K562 (cell line): ENCODE measurements around the gene YPEL1. TPM values are rescaled to one million over a fixed set of nuclear protein-coding genes. Genes with fewer than 3 reads are reported as not detected.

ENCODE experiments used
- CHD1 ChIP-seq: fragments of 200-600 bp; sonication (generic); IDR thresholded peaks from one replicate; pipeline ENCODE4 v1.6.1; 2012; ENCODE audit warnings: mild to moderate bottlenecking, moderate library complexity, low read length, inconsistent platforms
- CHD2 ChIP-seq: IDR thresholded peaks from 2 replicates; pipeline ENCODE4 v1.6.1; 2011; ENCODE audit warnings: low read depth, low read length
- CREBBP ChIP-seq: IDR thresholded peaks from one replicate; pipeline ENCODE4 v1.6.1; 2012; ENCODE audit warnings: low read depth, mild to moderate bottlenecking, control low read depth, inconsistent platforms, low read length
- ERF ChIP-seq: fragments of 450-650 bp; formaldehyde crosslinking; IDR thresholded peaks from 2 replicates; pipeline ENCODE4 v1.4.0; 2020; ENCODE audit warnings: mild to moderate bottlenecking, mixed read lengths
- ESRRA ChIP-seq: fragments of 450-650 bp; IDR thresholded peaks from 2 replicates; pipeline ENCODE4 v1.6.1; 2014; ENCODE audit warnings: low read depth, mild to moderate bottlenecking, moderate library complexity, borderline replicate concordance
- FOXO4 ChIP-seq: fragments of 450-650 bp; formaldehyde crosslinking; IDR thresholded peaks from 2 replicates; pipeline ENCODE4 v1.4.0; 2020; ENCODE audit warnings: mild to moderate bottlenecking, moderate library complexity
- GABPB1 ChIP-seq: sonication (generic); formaldehyde crosslinking; IDR thresholded peaks from 2 replicates; pipeline ENCODE4 v1.8.0; 2022; ENCODE audit warnings: mild to moderate bottlenecking, missing genetic modification reagents
- HINFP ChIP-seq: fragments of 450-650 bp; conservative IDR thresholded peaks from 2 replicates; pipeline ENCODE4 v1.6.1; 2016; ENCODE audit warnings: missing genetic modification characterization, low read depth, mild to moderate bottlenecking, control low read depth, missing compliant biosample characterization
- MLX ChIP-seq, 2 experiments: fragments of 450-650 bp in 1 of 2; sonication (generic) in 1 of 2; formaldehyde crosslinking; conservative IDR thresholded peaks; 2 replicates each; pipeline versions ENCODE4 v1.4.0 to v1.8.1; 2020 to 2022; ENCODE audit warnings: mild to moderate bottlenecking in 1 of 2, missing genetic modification reagents in 1 of 2
- PHB ChIP-seq: fragments of 250-450 bp; sonication (Bioruptor Pico); IDR thresholded peaks from 2 replicates; pipeline ENCODE4 v1.5.0; 2021
- PPARD ChIP-seq: fragments of 250-450 bp; sonication (Bioruptor Pico); IDR thresholded peaks from 2 replicates; pipeline ENCODE4 v1.8.0; 2022; ENCODE audit warnings: inconsistent platforms, mild to moderate bottlenecking, moderate library complexity
- SMARCB1 ChIP-seq: IDR thresholded peaks from 2 replicates; pipeline ENCODE4 v1.6.1; 2011; ENCODE audit warnings: improper control_type of control experiment, low read depth; ENCODE audit not compliant: insufficient read length
- SRF ChIP-seq, 2 experiments: fragments of 250-450, 450-650 bp in 1 of 2; sonication (Bioruptor Pico) in 1 of 2; sonication (generic) in 1 of 2; formaldehyde crosslinking; IDR thresholded peaks; 2 replicates each; pipeline versions ENCODE4 v1.5.0 to v1.5.1; 2020 to 2022; ENCODE audit warnings: mild to moderate bottlenecking in 1 of 2, missing genetic modification reagents in 1 of 2
- STAT6 ChIP-seq: sonication (generic); formaldehyde crosslinking; IDR thresholded peaks from 2 replicates; pipeline ENCODE4 v1.8.1; 2023; ENCODE audit warnings: mild to moderate bottlenecking, missing genetic modification reagents
- TEAD1 ChIP-seq, 2 experiments: fragments of 450-650 bp in 1 of 2; sonication (generic) in 1 of 2; formaldehyde crosslinking; IDR thresholded peaks; 2 replicates each; pipeline versions ENCODE4 v1.4.0 to v1.8.0; 2020 to 2022; ENCODE audit warnings: mild to moderate bottlenecking in 2 of 2, missing genetic modification reagents in 1 of 2
- THAP12 ChIP-seq: fragments of 250-450 bp; sonication (Bioruptor Pico); IDR thresholded peaks from 2 replicates; pipeline ENCODE4 v1.9.0; 2021; ENCODE audit warnings: mild to moderate bottlenecking, inconsistent platforms
- U2AF2 ChIP-seq: fragments of 200-400 bp; formaldehyde crosslinking; optimal IDR thresholded peaks from 2 replicates; pipeline ENCODE3; 2017; ENCODE audit warnings: low read depth, mild to moderate bottlenecking, low read length
- ZNF778 ChIP-seq: fragments of 450-650 bp; formaldehyde crosslinking; IDR thresholded peaks from 2 replicates; pipeline ENCODE4 v1.4.0; 2020; ENCODE audit warnings: mild to moderate bottlenecking, moderate library complexity
- polyA plus RNA-seq, 8 experiments: library from polyadenylated mRNA; depleted of rRNA in 4 of 8; stranded (reverse) in 5 of 8; unstranded in 3 of 8; fragments of >200 nt; fragmentation: Nextera tagmentation in 2 of 8; fragmentation: Illumina TruSeq in 1 of 8; extraction: Ambion mirVana in 2 of 8; extraction: Trizol in 1 of 8; gene quantifications; 2 replicates each; pipeline versions ENCODE4 v1.2.1 to v1.2.3, GENCODE V29; 2011 to 2014; ENCODE audit warnings: inconsistent platforms in 1 of 8, missing spikeins in 1 of 8
- total RNA-seq, 7 experiments: library from RNA; depleted of rRNA in 6 of 7; stranded (reverse); fragments of >200 nt in 6 of 7; fragmentation: Illumina TruSeq in 2 of 7; extraction: Trizol in 2 of 7; gene quantifications; 2 replicates each; pipeline versions ENCODE4 v1.2.1 to v1.2.3, GENCODE V29; 2011 to 2021; ENCODE audit warnings: low replicate concordance in 1 of 7

YPEL1 gene
- total and polyA plus RNA-seq, 9 of the 15 experiments (the other 6 are each of a cell fraction or from before 2014, with no cell fraction given), result 0.07 to 2.2 (median 0.46) TPM

- TF ChIP-seq FOXO4 (CRISPR knock-in tag) (0 out of 2 replicates have a peak, but pooled peaks have one; percentile 17), CREBBP (no peak), THAP12 (CRISPR knock-in tag) (peak; percentile 73), SMARCB1 (no peak), MLX (CRISPR knock-in tag; conservative IDR thresholded peaks at IDR 0.05) (peak in 1 of 2 experiments; percentile 19; a peak in 1 of 4 replicates), PPARD (CRISPR knock-in tag) (no peak), U2AF2 (no peak), PHB (CRISPR knock-in tag) (no peak), SRF (CRISPR knock-in tag; IDR thresholded peaks at IDR 0.05) (peak in 1 of 2 experiments; percentile 49; a peak in 1 of 4 replicates), GABPB1 (CRISPR knock-in tag) (no peak), ESRRA (no peak), ZNF778 (CRISPR knock-in tag) (no peak), TEAD1 (CRISPR knock-in tag; IDR thresholded peaks at IDR 0.05) (0 out of 4 replicates have a peak, but pooled peaks of 1 of the 2 experiments have one; percentile 31), STAT6 (CRISPR knock-in tag) (peak; percentile 52), CHD2 (peak; percentile 25; the same call in 1 of the 2 replicates), CHD1 (peak; percentile 17), ERF (CRISPR knock-in tag) (peak; percentile 66), HINFP (tag) (no peak)
Observed at GRCh38 chr22:21698430-21699329, 36.9 kb downstream of the YPEL1 start (continued).
